Panc1 (cell line): ENCODE results near the gene DDC. TPM values are rescaled to one million over a fixed set of nuclear protein-coding genes. Genes with fewer than 3 reads are reported as not detected.

Source experiments
- ATAC-seq: fragments of 200-7000 bp; cut with Tn5 transposase; 2 replicates; pipeline ENCODE4 v1.9.1; 2020; ENCODE audit warnings: mild to moderate bottlenecking, moderate library complexity
- BruUV-seq: library from RNA; stranded (reverse); fragments of 400-500 nt; replicated peaks from 2 replicates; lab custom pipeline; 2021; lab: Mats Ljungman, UMichigan
- CTCF ChIA-PET: fragments of 300-600 bp; sonication (Branson Sonifier 250); formaldehyde crosslinking; loops from one replicate; lab custom pipeline; 2022; ENCODE audit warnings: antibody characterized with exemption; lab: Charles Lee
- POLR2A ChIA-PET: fragments of 300-600 bp; sonication (Branson Sonifier 250); formaldehyde crosslinking; loops from one replicate; lab custom pipeline; 2022; ENCODE audit warnings: antibody characterized with exemption; lab: Charles Lee
- DNase-seq: peaks from one replicate; pipeline ENCODE4 v3.0.0-alpha.2; 2010; ENCODE audit warnings: low read depth, low spot score
- H3K27ac ChIP-seq: 2 replicates; pipeline ENCODE4 v1.5.1; 2011; ENCODE audit warnings: mild to moderate bottlenecking, low read length, inconsistent platforms
- H3K27me3 ChIP-seq: fragments of 200-500 bp; sonication (Bioruptor generic); 2 replicates; pipeline ENCODE4 v1.6.0; 2014; ENCODE audit warnings: low read length, inconsistent platforms; ENCODE audit not compliant: control insufficient read depth, insufficient read depth
- H3K36me3 ChIP-seq: fragments of 200-500 bp; sonication (Bioruptor generic); 2 replicates; pipeline ENCODE4 v1.5.1; 2014; ENCODE audit warnings: inconsistent platforms, mild to moderate bottlenecking, low read length, moderate library complexity; ENCODE audit not compliant: control insufficient read depth, insufficient read depth
- H3K4me1 ChIP-seq: 2 replicates; pipeline ENCODE4 v1.5.1; 2011; ENCODE audit warnings: inconsistent platforms, mild to moderate bottlenecking, low read length, moderate library complexity; ENCODE audit not compliant: control insufficient read depth, insufficient read depth
- H3K4me3 ChIP-seq, 2 experiments: 2 replicates each; pipeline ENCODE4 v1.5.1; 2011 to 2012; ENCODE audit warnings: low read depth in 2 of 2, low read length in 2 of 2, mild to moderate bottlenecking in 2 of 2, inconsistent platforms in 1 of 2, moderate library complexity in 1 of 2
- H3K9me3 ChIP-seq: fragments of 200-500 bp; sonication (Bioruptor generic); 2 replicates; pipeline ENCODE4 v1.5.1; 2014; ENCODE audit warnings: low read depth, mild to moderate bottlenecking, inconsistent platforms, low read length, moderate library complexity; ENCODE audit not compliant: control insufficient read depth, insufficient read depth
- CTCF ChIP-seq: fragments of 450-650 bp; IDR thresholded peaks from 2 replicates; pipeline ENCODE4 v1.5.1; 2017; ENCODE audit warnings: mild to moderate bottlenecking
- POLR2AphosphoS5 ChIP-seq: IDR thresholded peaks from 2 replicates; pipeline ENCODE4 v1.6.1; 2012; ENCODE audit warnings: mild to moderate bottlenecking, low read depth, low read length, moderate library complexity
- REST ChIP-seq, 2 experiments: IDR thresholded peaks; 2 replicates each; pipeline ENCODE4 v1.6.1; 2011 to 2012; ENCODE audit warnings: low read depth in 2 of 2, control low read depth in 1 of 2, low read length in 1 of 2, mild to moderate bottlenecking in 1 of 2, moderate library complexity in 1 of 2; ENCODE audit not compliant: insufficient read depth in 1 of 2
- SIN3A ChIP-seq: IDR thresholded peaks from 2 replicates; pipeline ENCODE4 v1.6.1; 2012; ENCODE audit warnings: low read depth, mild to moderate bottlenecking, low read length, moderate library complexity, borderline replicate concordance; ENCODE audit not compliant: insufficient read depth
- TCF7L2 ChIP-seq: IDR thresholded peaks from 2 replicates; pipeline ENCODE4 v1.6.1; 2011; ENCODE audit warnings: mild to moderate bottlenecking, low read depth, low read length, inconsistent platforms
- in situ Hi-C: cut with HindIII; loops from 2 replicates; pipeline ENCODE4 v1.10.0; 2016; ENCODE audit warnings: low sequenced_read_pairs, low pct_unique_long_range_greater_than_20kb
- intact Hi-C: fragments of 100-400 bp; cut with micrococcal nuclease; formaldehyde crosslinking; loops from one replicate; pipeline ENCODE4 v1.10.0; 2022; ENCODE audit not compliant: unreplicated experiment
- total RNA-seq: library from RNA; stranded (reverse); gene quantifications from one replicate; pipeline ENCODE4 v1.2.1, GENCODE V29; 2021; ENCODE audit not compliant: unreplicated experiment

The DDC gene
- total RNA-seq, 1 experiment from 2014 or later, result not detected

GRCh38 chr7:50508471-50508943 lies 56.7 kb downstream of the DDC start:
- BruUV-seq, result no TSS peak
- POLR2A ChIA-PET, result no interaction called here
- ATAC-seq (no peak), DNase-seq (no peak)
- Histone ChIP-seq H3K27ac (no peak overlapping the region), H3K4me1 (no peaks in the 10 kb centered on the region), H3K4me3 (no peak overlapping the region), H3K36me3 (no peaks in the 10 kb centered on the region), H3K27me3 (no peaks in the 10 kb centered on the region), H3K9me3 (no peaks in the 10 kb centered on the region)
- CTCF ChIA-PET, result interaction anchor here (0.6 kb wide), 1 partner anchor 340 kb away, joined by 3 read pairs; no protein-coding TSS in a partner anchor
- in situ Hi-C loops (no loop called here), intact Hi-C loops (no loop called here)
- TF ChIP-seq REST (IDR thresholded peaks at IDR 0.05; ENCODE audit: insufficient read depth in 1 of 2, low read depth in 2 of 2, low read length in 1 of 2), result no peak
- no peak for TF ChIP-seq CTCF
- TF ChIP-seq POLR2AphosphoS5, result no peak
- no peak for TF ChIP-seq TCF7L2
- TF ChIP-seq SIN3A, result no peak

GRCh38 chr7:50507898-50508470 lies 57.2 kb downstream of the DDC start:
- CTCF ChIA-PET, result interaction anchor here (0.6 kb wide), 1 partner anchor 340 kb away, joined by 3 read pairs; no protein-coding TSS in a partner anchor

More at GRCh38 chr7:50507898-50508470, 57.2 kb downstream of the DDC start:
- Histone ChIP-seq H3K9me3 (no peaks in the 10 kb centered on the region), H3K36me3 (no peaks in the 10 kb centered on the region), H3K4me1 (no peaks in the 10 kb centered on the region), H3K27me3 (no peaks in the 10 kb centered on the region), H3K27ac (no peak overlapping the region), H3K4me3 (no peak overlapping the region)
- BruUV-seq, result no TSS peak
- intact Hi-C loops, result no loop called here
- in situ Hi-C loops, result no loop called here
- TF ChIP-seq CTCF (no peak), POLR2AphosphoS5 (no peak), TCF7L2 (no peak), SIN3A (no peak), REST (IDR thresholded peaks at IDR 0.05; ENCODE audit: insufficient read depth in 1 of 2, low read depth in 2 of 2, low read length in 1 of 2) (no peak)
- POLR2A ChIA-PET, result no interaction called here
- ATAC-seq, result no peak
- DNase-seq, result no peak
